NT2/D1 (cell line): ENCODE measurements around the gene PRRC1.

Experiments used
- SUZ12 ChIP-seq: IDR thresholded peaks from 2 replicates; pipeline ENCODE4 v1.6.1; 2011; ENCODE audit not compliant: insufficient read length, insufficient read depth; ENCODE audit errors: extremely low read depth
- YY1 ChIP-seq: IDR thresholded peaks from 2 replicates; pipeline ENCODE4 v1.6.1; 2011; ENCODE audit not compliant: insufficient read length, insufficient read depth
- ZNF274 ChIP-seq: IDR thresholded peaks from 2 replicates; pipeline ENCODE4 v1.6.1; 2011; ENCODE audit warnings: mild to moderate bottlenecking, low read depth, low read length

GRCh38 chr5:127519527-127519926 lies 2.1 kb downstream of the PRRC1 start:
- no peak for TF ChIP-seq ZNF274
- no peak for TF ChIP-seq YY1
- TF ChIP-seq SUZ12, result no peak
